ENCODE measurements around the gene DNAH14. TPM values are rescaled to one million over a fixed set of nuclear protein-coding genes. Genes with fewer than 3 reads are reported as not detected.

DNAH14 gene
- total RNA-seq, 2 donors from 2014 or later, result 5.8 to 7.7 TPM

GRCh38 chr1:225389843-225390242 is 460.4 kb downstream of the DNAH14 start:
- no peak for TF ChIP-seq CTCF (IDR thresholded peaks at IDR 0.05)
- no peak overlapping the region for H3K4me3 ChIP-seq
- no peaks in the 10 kb centered on the region for H3K9me3 ChIP-seq
- no peak for DNase-seq (ENCODE audit: low spot score)
- H3K36me3 ChIP-seq, result no peaks in the 10 kb centered on the region
- no peaks in the 10 kb centered on the region for H3K27me3 ChIP-seq
- H3K4me1 ChIP-seq, result no peaks in the 10 kb centered on the region
- no peak overlapping the region for H3K27ac ChIP-seq

GRCh38 chr1:225396357-225396756 is 466.9 kb downstream of the DNAH14 start:
- Histone ChIP-seq H3K4me1 (no peaks in the 10 kb centered on the region), H3K4me3 (no peak overlapping the region), H3K27ac (no peak overlapping the region), H3K9me3 (no peaks in the 10 kb centered on the region), H3K27me3 (no peaks in the 10 kb centered on the region), H3K36me3 (peaks cover 15% of the 10 kb centered on the region)
- TF ChIP-seq CTCF (IDR thresholded peaks at IDR 0.05), result no peak
- no peak for DNase-seq (ENCODE audit: low spot score)

GRCh38 chr1:225400968-225401367 is 471.5 kb downstream of the DNAH14 start:
- Histone ChIP-seq H3K4me1 (no peaks in the 10 kb centered on the region), H3K27me3 (no peaks in the 10 kb centered on the region), H3K36me3 (peaks cover 34% of the 10 kb centered on the region), H3K9me3 (no peaks in the 10 kb centered on the region), H3K27ac (no peak overlapping the region), H3K4me3 (no peak overlapping the region)
- no peak for TF ChIP-seq CTCF (IDR thresholded peaks at IDR 0.05)
- no peak for DNase-seq (ENCODE audit: low spot score)

GRCh38 chr1:225406976-225407725 is 477.7 kb downstream of the DNAH14 start:
- no peak for DNase-seq (ENCODE audit: low spot score)
- H3K27me3 ChIP-seq, result no peaks in the 10 kb centered on the region
- H3K36me3 ChIP-seq, result peaks cover 35% of the 10 kb centered on the region
- TF ChIP-seq CTCF (IDR thresholded peaks at IDR 0.05), result no peak
- H3K9me3 ChIP-seq, result no peaks in the 10 kb centered on the region
- H3K4me3 ChIP-seq, result no peak overlapping the region
- no peaks in the 10 kb centered on the region for H3K4me1 ChIP-seq
- no peak overlapping the region for H3K27ac ChIP-seq

GRCh38 chr1:225407755-225408154 is 478.3 kb downstream of the DNAH14 start:
- TF ChIP-seq CTCF (IDR thresholded peaks at IDR 0.05), result no peak
- no peak overlapping the region for H3K27ac ChIP-seq
- no peaks in the 10 kb centered on the region for H3K27me3 ChIP-seq
- DNase-seq (ENCODE audit: low spot score), result no peak
- H3K4me3 ChIP-seq, result no peak overlapping the region
- no peaks in the 10 kb centered on the region for H3K4me1 ChIP-seq
- peaks cover 35% of the 10 kb centered on the region for H3K36me3 ChIP-seq
- no peaks in the 10 kb centered on the region for H3K9me3 ChIP-seq

GRCh38 chr1:225408249-225408648 is 478.8 kb downstream of the DNAH14 start:
- DNase-seq (ENCODE audit: low spot score), result no peak
- Histone ChIP-seq H3K27me3 (no peaks in the 10 kb centered on the region), H3K4me1 (no peaks in the 10 kb centered on the region), H3K27ac (no peak overlapping the region), H3K36me3 (peaks cover 33% of the 10 kb centered on the region), H3K9me3 (no peaks in the 10 kb centered on the region), H3K4me3 (no peak overlapping the region)
- TF ChIP-seq CTCF (IDR thresholded peaks at IDR 0.05), result no peak

All from right atrium auricular region (tissue), 2 donors.